Measurements from ENCODE around the gene MYH4.

DNA sequence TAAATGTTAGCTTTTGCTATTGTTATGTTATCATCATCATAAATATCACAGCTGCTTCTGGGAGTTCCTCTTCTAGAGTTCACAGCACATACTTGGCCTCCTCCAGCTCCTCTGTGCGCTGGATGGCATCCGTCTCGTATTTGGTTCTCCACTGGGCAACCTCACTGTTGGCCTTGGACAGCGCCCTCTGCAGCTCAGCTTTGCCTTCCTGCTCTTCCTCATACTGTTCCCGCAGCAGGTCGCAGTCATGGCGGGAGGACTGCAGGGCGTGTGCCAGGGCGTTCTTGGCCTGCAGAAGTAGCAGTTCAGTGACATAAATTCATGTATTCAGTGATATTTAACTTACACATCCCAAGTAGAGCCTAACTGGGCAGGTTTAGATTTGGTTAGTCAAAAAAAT, 71.0 kb downstream of the MYH4 start:
- TF ChIP-seq, protein P1, sequence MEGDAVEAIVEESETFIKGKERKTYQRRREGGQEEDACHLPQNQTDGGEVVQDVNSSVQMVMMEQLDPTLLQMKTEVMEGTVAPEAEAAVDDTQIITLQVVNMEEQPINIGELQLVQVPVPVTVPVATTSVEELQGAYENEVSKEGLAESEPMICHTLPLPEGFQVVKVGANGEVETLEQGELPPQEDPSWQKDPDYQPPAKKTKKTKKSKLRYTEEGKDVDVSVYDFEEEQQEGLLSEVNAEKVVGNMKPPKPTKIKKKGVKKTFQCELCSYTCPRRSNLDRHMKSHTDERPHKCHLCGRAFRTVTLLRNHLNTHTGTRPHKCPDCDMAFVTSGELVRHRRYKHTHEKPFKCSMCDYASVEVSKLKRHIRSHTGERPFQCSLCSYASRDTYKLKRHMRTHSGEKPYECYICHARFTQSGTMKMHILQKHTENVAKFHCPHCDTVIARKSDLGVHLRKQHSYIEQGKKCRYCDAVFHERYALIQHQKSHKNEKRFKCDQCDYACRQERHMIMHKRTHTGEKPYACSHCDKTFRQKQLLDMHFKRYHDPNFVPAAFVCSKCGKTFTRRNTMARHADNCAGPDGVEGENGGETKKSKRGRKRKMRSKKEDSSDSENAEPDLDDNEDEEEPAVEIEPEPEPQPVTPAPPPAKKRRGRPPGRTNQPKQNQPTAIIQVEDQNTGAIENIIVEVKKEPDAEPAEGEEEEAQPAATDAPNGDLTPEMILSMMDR (IDR thresholded peaks at IDR 0.05; ENCODE audit: insufficient read depth, low read length): no peak
- TF ChIP-seq, protein P2, sequence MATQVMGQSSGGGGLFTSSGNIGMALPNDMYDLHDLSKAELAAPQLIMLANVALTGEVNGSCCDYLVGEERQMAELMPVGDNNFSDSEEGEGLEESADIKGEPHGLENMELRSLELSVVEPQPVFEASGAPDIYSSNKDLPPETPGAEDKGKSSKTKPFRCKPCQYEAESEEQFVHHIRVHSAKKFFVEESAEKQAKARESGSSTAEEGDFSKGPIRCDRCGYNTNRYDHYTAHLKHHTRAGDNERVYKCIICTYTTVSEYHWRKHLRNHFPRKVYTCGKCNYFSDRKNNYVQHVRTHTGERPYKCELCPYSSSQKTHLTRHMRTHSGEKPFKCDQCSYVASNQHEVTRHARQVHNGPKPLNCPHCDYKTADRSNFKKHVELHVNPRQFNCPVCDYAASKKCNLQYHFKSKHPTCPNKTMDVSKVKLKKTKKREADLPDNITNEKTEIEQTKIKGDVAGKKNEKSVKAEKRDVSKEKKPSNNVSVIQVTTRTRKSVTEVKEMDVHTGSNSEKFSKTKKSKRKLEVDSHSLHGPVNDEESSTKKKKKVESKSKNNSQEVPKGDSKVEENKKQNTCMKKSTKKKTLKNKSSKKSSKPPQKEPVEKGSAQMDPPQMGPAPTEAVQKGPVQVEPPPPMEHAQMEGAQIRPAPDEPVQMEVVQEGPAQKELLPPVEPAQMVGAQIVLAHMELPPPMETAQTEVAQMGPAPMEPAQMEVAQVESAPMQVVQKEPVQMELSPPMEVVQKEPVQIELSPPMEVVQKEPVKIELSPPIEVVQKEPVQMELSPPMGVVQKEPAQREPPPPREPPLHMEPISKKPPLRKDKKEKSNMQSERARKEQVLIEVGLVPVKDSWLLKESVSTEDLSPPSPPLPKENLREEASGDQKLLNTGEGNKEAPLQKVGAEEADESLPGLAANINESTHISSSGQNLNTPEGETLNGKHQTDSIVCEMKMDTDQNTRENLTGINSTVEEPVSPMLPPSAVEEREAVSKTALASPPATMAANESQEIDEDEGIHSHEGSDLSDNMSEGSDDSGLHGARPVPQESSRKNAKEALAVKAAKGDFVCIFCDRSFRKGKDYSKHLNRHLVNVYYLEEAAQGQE (IDR thresholded peaks at IDR 0.05; ENCODE audit: insufficient replicate concordance, low read depth): no peak
- TF ChIP-seq POLR2AphosphoS5 (IDR thresholded peaks at IDR 0.05; ENCODE audit: low read depth): no peak
- no peak for TF ChIP-seq SPI1 (IDR thresholded peaks at IDR 0.05; ENCODE audit: borderline replicate concordance, low read depth)
- no peak for TF ChIP-seq GABPA (IDR thresholded peaks at IDR 0.05; ENCODE audit: low read depth)

Data from HL-60 (cell line).